ENCODE results near the gene KRTAP5-6.

The KRTAP5-6 gene, protein sequence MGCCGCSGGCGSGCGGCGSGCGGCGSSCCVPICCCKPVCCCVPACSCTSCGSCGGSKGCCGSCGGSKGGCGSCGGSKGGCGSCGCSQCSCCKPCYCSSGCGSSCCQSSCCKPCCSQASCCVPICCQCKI

GRCh38 chr11:1696608-1697570 is at the start of gene KRTAP5-6:
Gene KRTAP5-6, plus strand, starts transcription at chr11:1697195. Its CDS starts 51 bp downstream, at chr11:1697246.
- no peak for DNase-seq

DNA sequence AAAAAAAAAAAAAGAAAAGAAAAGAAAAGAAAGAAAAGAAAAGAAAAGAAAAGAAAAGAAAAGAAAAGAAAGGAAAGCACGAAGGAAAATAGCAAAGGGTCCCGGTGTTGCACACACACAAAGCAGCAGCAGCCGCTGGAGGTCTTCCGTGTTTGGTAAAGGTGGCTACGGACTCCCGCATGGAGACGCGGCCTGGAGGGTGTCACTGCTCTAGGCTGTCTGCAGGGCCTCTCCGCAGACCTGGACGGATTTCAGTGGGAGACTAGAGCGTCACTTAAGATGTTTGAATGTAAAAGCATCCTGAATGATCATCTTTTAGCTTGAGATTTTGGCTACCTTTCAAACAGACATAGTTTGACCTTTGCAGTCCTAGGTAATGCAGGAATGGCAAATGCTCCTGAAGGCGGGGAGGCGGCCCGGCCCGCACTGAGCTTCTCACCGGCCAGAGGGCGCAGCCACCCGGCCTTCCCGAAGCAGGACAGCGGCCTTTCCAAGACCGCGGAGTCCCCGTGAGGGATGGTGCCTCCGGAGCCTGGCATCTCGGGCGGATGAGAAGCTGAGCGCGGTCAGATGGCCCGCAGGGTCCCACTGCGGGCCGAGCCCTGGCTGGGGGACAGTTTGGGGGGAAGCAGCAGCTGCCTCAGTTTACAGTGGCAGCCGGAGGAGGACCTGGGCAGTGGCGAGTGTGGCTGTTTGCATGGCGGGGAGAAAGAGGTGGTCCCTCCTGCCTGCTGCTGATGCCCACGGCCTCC is 48.9 kb upstream of the KRTAP5-6 start:
- no peak for DNase-seq

GRCh38 chr11:1648653-1649420 is 48.2 kb upstream of the KRTAP5-6 start:
- no peak for DNase-seq

GRCh38 chr11:1650034-1650917 is 46.7 kb upstream of the KRTAP5-6 start:
- DNase-seq: no peak

- DNase-seq: no peak
Measured at GRCh38 chr11:1650918-1651262, 46.1 kb upstream of the KRTAP5-6 start.

DNA sequence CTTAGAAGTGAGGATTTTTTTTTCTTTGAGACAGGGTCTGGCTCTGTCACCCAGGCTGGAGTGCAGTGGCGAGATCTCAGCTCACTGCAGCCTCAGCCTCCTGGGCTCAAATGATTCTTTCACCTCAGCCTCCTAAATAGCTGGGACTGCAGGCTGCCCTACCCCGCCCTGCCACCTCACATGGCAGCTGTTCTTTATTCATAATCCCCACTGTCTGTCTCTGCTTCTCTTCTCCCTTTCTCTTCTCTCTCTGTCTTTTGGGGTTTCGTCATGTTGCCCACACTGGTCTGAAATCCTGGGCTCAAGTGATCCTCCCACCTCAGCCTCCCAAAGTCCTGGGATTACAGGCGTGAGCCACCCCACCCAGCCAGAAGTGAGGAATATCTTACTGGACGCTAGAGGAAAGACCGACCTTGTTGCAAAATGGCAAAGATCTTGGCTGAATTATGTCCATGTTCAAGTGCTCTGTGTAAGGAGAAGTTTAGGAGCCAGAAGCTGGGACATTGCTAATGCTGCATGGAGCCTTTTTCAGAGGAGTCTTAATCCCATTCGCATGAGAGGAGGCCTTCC is 45.5 kb upstream of the KRTAP5-6 start:
- DNase-seq: no peak

- DNase-seq: no peak
Measured at GRCh38 chr11:1652026-1652425, 45.0 kb upstream of the KRTAP5-6 start.

DNA sequence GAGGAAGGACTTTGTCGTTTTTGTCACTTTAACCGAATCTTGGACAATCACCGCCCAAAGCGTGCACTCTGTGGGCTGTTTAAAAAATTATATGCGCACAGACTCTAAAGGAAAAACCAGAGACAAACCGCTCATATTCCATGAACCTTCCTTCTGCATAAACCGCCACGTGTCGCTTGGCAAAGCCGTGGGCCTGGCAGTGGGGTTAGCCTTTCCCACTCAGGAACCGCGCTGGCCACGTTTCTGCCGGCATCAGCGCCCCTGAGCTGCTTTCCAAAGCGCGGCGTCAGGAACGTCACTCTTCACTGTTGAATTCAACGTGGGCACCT is 44.6 kb upstream of the KRTAP5-6 start:
- no peak for DNase-seq

GRCh38 chr11:1652771-1653540 is 44.0 kb upstream of the KRTAP5-6 start:
- DNase-seq: no peak

DNA sequence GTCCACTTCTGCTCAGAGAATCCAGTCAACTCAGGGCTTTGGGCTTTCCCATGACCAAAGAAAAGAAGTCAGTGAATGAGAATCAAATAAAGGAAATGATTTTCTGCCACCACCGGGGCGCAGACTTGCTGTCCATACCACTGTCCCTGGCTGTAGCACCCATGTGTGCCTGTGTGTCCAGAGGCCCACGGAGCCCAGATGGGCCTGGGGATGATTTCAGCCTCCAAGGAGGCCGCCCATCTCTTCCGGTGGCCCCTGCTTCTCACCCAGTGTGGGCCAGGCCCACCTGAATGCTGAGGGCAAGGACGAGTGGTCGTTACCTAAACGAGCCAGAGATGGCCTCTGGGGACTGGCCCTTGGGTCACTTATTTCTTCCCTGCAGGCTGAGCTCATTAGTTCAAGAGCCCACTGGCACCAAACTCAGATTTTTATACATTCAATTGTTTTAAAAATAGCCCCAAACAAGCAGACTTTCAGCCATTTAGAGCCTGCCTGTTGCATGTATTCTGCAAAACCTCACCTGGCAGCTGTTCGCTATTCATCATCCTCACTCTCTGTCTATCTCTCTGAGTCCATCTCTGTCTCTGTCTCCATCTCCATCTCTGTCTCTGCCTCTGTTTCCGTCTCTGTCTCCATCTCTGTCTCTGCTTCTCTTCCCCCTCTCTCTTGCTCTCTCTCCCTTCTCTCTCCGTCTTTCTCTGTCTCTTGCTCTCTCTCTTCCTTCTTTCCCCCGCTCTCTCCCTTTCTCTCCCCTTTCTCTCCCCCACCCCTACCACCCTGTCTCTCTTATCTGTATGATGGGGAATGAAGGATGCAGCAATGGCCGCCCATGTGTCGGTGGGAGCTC is 43.2 kb upstream of the KRTAP5-6 start:
- no peak for DNase-seq

DNA sequence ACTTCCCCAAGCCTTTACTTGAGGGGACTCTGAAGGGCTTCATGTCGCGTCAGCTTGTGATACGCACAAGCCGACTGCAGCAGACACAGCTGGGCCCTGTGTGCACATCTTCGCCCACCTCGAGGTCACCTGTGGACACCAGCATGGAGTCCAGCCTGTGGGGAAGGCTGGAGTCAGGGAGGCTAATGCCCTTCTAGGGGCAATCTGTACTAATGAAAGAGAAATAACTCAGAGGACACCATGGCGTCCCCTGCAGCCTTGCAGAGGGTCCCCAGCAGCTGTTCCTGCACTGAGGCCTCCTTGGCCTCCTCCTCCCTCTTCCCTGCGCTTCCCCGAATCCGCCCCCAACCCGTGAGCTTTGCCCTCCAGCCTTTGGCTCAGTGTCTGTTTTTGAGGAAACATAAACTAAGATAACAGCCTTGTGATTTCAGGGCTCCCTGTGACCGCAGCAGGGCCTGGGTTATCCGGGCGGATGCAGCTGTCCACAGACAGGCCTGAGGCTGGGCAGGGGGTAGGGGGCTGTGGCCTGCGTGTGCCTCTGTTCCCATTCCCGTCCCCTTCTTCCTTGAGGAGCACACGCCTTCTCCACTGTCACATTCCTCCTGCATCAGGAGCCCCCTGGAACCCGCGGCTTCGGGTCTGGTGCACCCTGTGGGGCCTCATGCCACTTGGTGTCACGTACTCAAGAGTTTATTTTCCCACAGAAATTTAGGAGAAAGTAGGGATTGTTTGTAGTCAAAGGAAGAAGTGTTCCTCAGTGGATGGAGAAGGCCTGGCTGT is 42.4 kb upstream of the KRTAP5-6 start:
- DNase-seq: no peak

- no peak for DNase-seq
Measured at GRCh38 chr11:1655168-1656060, 41.6 kb upstream of the KRTAP5-6 start.

DNA sequence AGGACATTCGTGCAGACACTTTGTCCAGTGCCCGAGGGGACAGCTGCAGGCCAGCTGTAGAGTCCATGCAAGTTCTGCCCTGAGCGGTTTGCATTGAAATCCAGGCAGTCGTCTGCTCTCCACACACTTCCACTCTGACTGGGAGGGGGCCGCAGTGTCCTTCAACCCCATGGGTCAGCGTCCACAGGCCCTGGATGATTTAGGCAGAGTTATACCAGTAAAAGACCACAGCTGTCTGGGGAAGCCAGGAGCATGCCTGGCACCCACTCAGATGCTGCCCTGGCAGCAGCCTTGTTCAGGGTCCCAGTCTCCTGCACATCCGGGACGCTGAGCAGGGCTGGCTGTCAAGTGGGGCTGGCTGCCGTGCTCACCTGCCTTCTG is 40.9 kb upstream of the KRTAP5-6 start:
- no peak for DNase-seq

GRCh38 chr11:1656670-1657069 is 40.3 kb upstream of the KRTAP5-6 start:
- DNase-seq: no peak

DNA sequence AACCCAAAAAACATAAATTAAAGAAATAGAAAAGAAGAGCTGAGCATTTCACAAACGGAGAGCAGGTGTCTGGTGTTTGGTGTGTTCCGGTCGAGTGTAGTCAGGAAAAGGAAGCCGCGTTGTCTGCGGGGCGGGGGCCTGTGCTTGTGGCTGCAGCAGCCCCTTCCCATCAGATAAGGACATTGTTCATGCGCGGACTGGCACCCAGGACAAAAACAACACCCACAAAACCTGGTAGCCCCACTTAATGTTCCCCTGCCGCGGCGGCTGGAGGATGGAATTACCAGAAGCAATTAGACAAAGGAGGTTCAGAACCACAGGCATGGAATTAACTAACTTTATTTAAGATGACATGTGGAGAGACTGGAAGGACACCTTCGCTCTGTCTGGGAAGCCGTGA is 37.5 kb upstream of the KRTAP5-6 start:
- no peak for DNase-seq

DNA sequence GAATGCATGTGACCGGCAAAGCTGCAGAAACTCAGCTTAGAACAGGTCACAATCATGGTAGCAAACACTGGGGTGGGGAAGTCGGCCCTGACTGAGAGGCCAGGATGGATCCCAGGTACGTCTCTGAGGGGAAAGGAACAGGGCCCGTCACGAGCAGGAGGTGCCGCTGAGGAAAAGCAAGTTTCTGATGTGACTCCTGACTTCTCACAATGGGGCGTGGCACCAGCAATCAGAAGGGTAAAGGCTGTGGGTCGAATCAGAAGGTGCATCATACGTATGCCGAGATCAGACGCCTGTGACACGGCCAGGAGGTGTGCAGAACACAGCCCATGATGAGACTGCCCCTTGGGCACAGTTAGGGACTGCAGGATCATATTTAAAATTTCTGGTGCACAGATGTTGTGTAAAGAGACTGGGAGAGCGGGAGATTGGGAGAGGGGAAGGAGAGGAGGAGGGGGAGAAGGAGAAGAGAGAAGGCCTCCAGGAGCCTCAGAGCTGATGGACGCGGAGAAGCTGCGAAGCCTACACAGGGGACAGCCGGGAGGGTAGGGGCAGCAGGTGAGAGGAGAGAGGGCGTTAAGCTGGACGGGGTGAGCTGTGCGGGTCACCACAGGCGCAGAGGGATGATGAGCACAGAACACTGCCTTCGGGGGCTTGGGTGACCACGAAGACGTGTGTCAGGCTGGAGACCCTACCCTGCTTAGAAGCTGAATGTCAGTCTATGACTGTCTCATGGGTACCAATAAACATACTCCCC is 36.7 kb upstream of the KRTAP5-6 start:
- no peak for DNase-seq
